Right ventricle myocardium superior (tissue), 1 donor: ENCODE data around the gene PPIP5K1. TPM values are rescaled to one million over a fixed set of nuclear protein-coding genes. Genes with fewer than 3 reads are reported as not detected.

Experiments used
- ATAC-seq: fragments of 200-7000 bp; cut with Tn5 transposase; one replicate; pipeline ENCODE4 v1.9.1; 2020; ENCODE audit warnings: mild to moderate bottlenecking; ENCODE audit not compliant: poor library complexity
- DNase-seq: peaks from one replicate; pipeline ENCODE4 v3.0.0-alpha.2; 2020
- intact Hi-C: fragments of 100-400 bp; cut with DNase I; formaldehyde crosslinking; loops from one replicate; pipeline ENCODE4 v1.11.2; 2022
- total RNA-seq: library from RNA; stranded (reverse); fragmentation: NEBNext Ultra II Directional; extraction: Animal tissue kit (Norgen Biotek cat#: 25700); gene quantifications from one replicate; pipeline ENCODE4 v1.2.1, GENCODE V29; 2021
- donor health status: DM: no; HTN: yes; CAD: no; lungs with severe emphysema.

PPIP5K1 gene
- total RNA-seq, 1 donor from 2014 or later = 13.1 TPM

DNA sequence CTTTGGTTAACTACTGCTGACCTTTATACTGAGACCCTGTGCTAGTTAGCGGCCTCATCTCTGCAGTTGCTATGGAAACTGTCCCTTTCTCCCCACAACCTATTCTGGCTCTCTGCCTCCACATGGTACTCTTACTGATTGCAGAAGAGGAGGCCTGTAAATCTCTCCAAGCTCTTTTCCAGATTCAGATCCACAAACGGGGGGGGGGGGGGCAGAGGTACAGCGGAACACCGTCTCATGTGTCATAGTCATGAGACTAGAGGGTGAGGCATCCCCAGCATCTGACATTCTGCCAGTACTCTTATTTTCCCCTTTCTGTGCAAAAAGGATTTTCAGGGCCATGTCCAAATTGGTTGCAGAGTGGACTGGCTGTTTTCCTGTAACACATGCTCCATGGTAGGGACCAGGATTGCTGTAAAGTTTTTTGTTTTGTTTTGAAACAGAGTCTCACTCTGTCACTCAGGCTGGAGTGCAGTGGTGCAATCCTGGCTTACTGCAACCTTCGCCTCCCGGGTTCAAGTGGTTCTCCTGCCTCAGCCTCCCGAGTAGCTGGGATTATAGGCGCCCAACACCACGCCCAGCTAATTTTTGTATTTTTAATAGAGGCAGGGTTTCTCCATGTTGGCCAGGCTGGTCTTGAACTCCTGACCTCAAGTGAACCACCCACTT, 80.9 kb downstream of the PPIP5K1 start:
- intact Hi-C loops = no loop called here
- ATAC-seq = no peak
- no peak for DNase-seq

DNA sequence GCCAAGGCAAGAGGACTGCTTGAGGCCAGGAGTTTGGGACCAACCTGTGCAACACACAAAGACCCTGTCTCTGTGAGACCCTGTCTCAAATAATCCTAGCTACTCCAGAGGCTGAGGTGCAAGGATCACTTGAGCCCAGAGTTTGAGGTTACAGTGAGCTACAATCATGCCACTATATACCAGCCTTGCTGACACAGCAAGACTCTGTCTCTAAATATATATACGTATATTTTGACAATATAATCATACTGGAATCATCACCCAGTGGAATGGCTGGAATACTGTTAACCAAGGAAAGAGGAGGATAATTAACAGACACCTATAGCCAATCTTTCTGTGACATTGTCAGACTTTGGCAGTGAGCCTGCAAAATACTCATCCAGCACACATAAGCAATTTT, 81.6 kb downstream of the PPIP5K1 start:
- ATAC-seq (no peak), DNase-seq (no peak)
- intact Hi-C loops = no loop called here

DNA sequence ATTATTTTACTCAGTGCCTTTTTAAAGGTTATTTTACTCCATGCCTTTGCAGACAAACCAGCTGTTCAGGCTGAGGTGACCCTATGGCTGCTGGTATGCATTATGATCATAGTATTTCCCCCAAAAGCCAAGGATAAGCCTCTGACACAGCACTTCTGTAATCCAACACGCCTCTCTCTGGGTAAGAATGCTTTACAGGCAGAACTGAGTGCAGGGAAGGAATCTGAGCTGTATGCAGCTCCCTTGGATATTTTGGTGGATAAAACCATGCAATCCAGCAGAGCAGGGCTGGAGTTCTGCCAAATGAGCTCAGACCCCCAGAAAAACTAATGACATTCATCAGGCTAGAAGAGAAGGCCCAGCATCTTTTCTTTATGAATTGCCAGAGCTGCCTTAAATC, 84.3 kb downstream of the PPIP5K1 start:
- no peak for DNase-seq
- ATAC-seq = no peak
- intact Hi-C loops = no loop called here

DNA sequence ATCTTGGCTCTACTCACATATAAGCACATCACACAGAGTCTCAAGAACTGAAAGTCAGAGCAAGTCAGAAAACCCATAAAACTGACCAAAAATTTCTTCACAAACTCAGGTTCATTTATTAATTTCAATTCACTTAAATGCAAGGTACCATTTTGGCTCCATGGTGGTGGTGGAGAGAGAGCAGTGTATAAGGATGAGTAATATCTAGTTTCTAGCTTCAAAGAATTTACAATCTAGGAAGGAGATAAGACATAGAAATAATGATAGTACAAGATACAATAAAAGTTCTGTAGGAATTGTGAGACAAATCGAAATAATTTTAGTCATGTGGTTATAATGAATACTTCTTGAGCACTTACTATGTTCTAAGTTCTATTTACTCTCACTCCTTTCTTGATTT, 90.4 kb downstream of the PPIP5K1 start:
- intact Hi-C loops = no loop called here
- no peak for DNase-seq
- ATAC-seq = no peak

DNA sequence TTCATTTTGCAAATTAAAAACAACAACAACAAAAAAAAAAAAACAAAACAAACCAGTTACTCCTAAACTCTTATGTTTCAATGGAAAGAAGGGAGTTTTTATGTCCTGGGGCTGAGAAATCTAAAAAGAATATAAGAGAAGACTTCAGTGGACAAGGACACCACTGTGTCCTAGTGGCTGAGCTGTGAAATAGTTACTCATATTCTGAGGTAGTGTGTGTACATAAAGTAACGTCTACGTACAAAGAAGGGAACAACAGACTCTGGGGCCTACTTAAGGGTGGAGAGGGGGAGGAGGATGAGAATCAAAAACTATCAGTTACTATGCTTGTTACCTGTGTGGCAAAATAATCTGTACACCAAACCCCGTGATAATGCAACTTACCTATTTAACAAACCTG, 91.0 kb downstream of the PPIP5K1 start:
- DNase-seq (no peak), ATAC-seq (no peak)
- intact Hi-C loops = no loop called here

DNA sequence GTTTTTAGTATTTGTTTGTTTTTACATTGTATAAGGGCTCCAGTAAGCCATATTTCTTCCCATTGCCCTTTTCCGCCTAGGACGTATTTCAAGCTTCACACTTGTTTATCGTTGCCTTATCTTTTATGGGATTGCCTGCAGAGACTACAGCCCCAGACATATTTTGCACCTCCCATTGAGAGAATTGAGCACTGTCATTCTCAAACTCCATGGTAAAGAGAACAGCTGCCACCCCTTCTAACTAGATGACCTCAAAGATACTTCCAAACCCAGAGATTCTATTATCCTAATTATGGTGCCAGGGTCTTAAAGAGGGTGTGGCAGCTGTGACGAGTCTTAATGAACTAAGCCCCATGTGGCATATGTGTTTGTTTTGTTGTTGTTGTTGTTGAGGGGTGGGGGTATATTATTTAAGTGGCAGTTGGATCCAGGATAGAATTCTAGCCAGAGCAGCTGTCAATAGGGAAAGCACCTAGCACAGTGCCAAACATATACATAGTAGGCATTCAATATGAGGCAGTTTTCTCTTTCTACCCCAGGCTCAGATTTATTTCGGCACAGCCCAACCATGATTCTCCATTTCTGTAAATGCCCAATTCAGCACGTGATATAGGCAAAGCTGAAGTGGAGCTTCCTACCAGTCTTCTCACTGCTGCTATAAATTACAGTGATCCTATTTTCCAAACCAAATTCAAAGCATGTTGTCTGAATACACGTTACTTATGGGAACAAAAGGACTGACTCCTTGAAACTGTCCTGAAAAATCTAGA, 96.1 kb downstream of the PPIP5K1 start:
- ATAC-seq (no peak), DNase-seq (no peak)
- intact Hi-C loops = no loop called here

DNA sequence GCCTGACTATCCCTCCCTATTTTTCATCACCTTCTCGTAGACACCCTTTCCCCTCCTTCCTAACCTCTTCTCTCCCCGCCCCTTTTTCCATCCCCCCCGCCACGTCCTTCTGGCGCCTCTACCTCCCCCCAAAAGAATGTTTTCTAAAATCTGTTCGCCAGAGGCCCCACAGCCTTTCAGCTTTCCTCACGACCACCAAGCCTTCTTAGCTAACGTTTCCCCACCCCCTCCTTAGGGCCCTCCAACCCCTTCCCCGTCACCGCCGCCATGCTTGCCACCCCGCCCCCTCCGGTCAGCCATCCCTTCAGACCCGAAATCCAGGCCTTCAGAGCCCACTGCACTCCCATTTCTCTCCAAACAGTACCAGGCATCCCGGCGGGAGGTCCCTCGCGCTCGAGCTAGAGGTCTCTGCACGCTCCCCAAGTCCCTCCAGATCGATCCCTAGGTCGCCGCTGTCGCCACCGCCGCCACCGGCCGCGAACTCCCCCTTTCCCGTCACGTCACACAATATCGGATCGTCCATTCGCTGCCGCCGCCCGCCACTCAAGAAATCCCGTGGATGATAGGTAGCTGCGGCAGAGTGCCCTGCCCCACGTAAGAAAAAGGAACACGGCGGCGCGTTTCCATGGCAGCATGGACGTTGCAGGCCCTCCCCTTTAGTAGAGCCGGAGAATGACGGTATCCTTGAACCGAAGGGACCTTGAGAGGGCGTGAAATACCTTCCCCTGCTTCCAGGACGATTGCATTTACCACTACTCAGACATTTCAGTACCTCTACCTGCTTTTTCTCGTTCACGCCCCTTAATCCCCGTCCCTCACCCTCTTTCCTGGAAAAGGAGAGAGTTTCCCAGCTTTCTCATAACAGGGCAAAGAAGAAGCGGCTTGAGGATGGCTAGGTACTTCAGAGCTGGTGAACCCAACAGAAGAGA, 97.1 kb downstream of the PPIP5K1 start, which contains the start of gene TP53BP1:
Gene TP53BP1 (minus strand): TSS at position 484 of the 929 bp plus-strand sequence. CDS start 113 bp downstream, at position 371.
- DNase-seq = peak; percentile 99
- ATAC-seq = peak; percentile 100
- intact Hi-C loops = no loop called here

DNA sequence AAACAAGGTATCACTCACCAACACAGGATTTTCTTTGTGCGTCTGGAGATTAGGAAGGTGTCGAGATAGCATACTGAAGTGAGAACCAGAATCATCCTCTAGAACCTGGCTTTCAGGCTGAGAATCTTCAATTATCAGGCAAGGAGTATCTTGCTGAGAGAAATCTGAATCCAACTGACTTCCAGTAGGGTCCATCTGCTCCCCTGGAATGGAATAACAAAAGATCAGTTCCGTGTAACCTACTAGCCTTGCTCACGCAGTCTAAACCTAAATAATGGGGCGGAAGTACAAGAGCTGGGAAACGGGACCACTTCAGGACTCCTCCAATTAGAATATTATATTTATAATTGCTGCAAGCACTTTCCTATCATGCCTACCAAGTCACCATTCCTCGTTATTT, 97.7 kb downstream of the PPIP5K1 start:
- no peak for DNase-seq
- intact Hi-C loops = no loop called here
- ATAC-seq = no peak

DNA sequence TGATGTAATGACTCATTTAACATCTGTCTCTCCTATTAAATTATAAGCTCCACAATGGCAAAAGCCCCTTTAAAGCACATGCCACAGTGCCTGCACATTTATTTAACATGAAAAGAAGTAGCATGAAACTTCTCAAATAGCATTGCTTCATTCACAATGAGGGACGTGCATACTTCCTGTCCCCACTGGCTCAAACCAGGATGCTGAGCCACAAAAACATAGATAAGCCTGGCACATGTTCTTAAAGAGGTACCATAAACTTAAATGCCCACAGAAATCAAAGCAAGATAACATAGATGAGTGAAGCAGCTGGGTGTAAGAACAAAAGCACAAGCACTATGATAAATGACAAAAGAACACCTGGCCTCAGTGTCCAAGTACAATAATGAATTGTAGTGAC, 100.8 kb downstream of the PPIP5K1 start:
- ATAC-seq = no peak
- DNase-seq = no peak
- intact Hi-C loops = no loop called here

DNA sequence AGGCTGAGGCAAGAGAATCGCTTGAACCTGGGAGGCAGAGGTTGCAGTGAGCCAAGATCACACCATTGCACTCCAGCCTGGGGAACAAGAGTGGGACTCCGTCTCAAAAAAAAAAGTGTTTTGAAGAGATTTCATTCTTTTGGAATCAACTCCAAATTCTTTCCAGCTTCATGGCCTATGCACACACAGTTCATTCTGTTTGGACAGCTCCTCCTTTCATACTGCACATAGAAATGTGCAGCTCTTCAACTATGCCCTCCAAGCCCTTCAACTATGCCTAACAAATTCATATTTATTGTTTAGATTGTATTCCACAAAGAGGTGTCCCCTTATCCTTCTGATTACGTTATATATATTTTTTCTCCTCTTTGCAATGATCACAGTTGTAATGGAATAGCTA, 101.2 kb downstream of the PPIP5K1 start:
- ATAC-seq (no peak), DNase-seq (no peak)
- intact Hi-C loops = no loop called here

DNA sequence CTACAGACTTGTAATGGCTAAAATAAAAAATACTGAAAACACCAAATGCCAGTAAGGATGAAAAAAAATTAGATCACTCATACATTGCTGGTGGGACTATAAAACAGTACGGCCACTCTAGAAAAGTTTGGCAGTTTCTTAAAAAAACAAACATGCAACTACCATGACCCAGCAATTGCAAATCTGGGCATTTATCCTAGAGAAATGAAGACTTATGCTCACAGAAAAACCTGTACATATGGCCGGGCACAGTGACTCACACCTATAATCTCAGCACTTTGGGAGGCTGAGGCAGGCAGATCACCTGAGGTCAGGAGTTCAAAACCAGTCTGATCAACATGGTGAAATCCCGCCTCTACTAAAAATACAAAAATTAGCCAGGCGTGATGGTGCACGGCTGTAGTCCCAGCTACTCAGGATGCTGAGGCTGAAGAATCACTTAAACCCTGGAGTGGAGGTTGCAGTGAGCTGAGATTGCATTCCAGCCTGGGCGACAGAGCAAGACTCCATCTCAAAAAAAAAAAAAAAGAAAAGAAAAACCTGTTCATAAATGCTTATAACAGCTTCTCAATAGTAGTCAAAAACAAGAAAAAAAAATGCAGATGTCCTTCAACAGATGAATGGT, 102.6 kb downstream of the PPIP5K1 start:
- intact Hi-C loops = no loop called here
- ATAC-seq (no peak), DNase-seq (no peak)

DNA sequence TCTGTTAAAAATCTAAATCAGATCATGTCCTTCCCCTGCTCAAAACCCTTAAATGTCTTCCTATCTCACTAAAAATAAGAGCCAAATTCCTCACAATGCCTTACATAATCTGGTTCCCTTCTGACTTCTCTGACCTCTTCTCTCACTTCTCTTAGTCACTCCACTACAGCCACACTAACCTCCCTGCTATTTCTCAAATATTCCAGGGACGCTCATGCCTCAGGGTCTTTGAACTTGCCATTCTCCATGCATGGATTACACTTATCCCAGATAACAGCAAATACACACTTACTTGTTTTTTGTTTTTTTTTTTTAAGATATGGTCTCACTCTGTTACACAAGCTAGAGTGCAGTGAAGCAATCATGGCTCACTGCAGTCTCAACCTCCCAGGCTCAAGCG, 105.6 kb downstream of the PPIP5K1 start:
- no peak for ATAC-seq
- no peak for DNase-seq
- intact Hi-C loops = no loop called here

Other genes with a start within 250 kb of the PPIP5K1 start
- gene ZSCAN29, start 219.2 kb downstream of the PPIP5K1 start, total RNA-seq = 11.7 TPM
- gene TUBGCP4, start 219.1 kb downstream of the PPIP5K1 start, total RNA-seq = 11.1 TPM
- gene TP53BP1, start 97.1 kb downstream of the PPIP5K1 start, total RNA-seq = 23.7 TPM
- gene MAP1A, start 72.6 kb downstream of the PPIP5K1 start, total RNA-seq = 24.4 TPM
- 0.75 TPM for gene CKMT1B, start 3.8 kb upstream of the PPIP5K1 start, total RNA-seq
- not detected for gene STRC, start 28.6 kb upstream of the PPIP5K1 start, total RNA-seq
- 1.1 TPM for gene CATSPER2, start 58.6 kb upstream of the PPIP5K1 start, total RNA-seq
- gene CKMT1A, start 103.7 kb upstream of the PPIP5K1 start, total RNA-seq = not detected
- gene PDIA3, start 156.2 kb upstream of the PPIP5K1 start, total RNA-seq = 131 TPM
- gene ELL3, start 186.8 kb upstream of the PPIP5K1 start, total RNA-seq = 1.4 TPM
- 1,060 TPM for gene SERF2, start 202.1 kb upstream of the PPIP5K1 start, total RNA-seq
- 0.19 TPM for gene SERINC4, start 210.0 kb upstream of the PPIP5K1 start, total RNA-seq
- gene HYPK, start 210.4 kb upstream of the PPIP5K1 start, total RNA-seq = 9.4 TPM
- gene MFAP1, start 234.5 kb upstream of the PPIP5K1 start, total RNA-seq = 16.9 TPM
- gene WDR76, start 236.8 kb upstream of the PPIP5K1 start, total RNA-seq = 1.6 TPM